Stimulated activated CD4-positive, alpha-beta T cell treated with anti-CD3 and anti-CD28 coated beads, TNF-alpha, amount 100 ng/mL, for 48 hours (primary cell): Measurements from ENCODE around the gene NOS1AP.

Experiments
- DNase-seq, 3 donors: peaks; one replicate each; pipeline ENCODE4 v3.0.0-alpha.2; 2020; ENCODE audit warnings: low read depth in 3 of 3

The NOS1AP gene

GRCh38 chr1:162088281-162088969 lies 18.9 kb downstream of the NOS1AP start:
- DNase-seq = no peak

- no peak for DNase-seq
These were observed 20.3 kb downstream of the NOS1AP start for GRCh38 chr1:162089748-162090147.

GRCh38 chr1:162090378-162090777 lies 20.9 kb downstream of the NOS1AP start:
- no peak for DNase-seq

GRCh38 chr1:162091681-162092524 lies 22.4 kb downstream of the NOS1AP start:
- no peak for DNase-seq

- no peak for DNase-seq
These were observed 23.6 kb downstream of the NOS1AP start for GRCh38 chr1:162093095-162093494.

- no peak for DNase-seq
These were observed 24.8 kb downstream of the NOS1AP start for GRCh38 chr1:162094271-162094670.

GRCh38 chr1:162094723-162095122 lies 25.2 kb downstream of the NOS1AP start:
- no peak for DNase-seq

GRCh38 chr1:162107911-162108310 lies 38.4 kb downstream of the NOS1AP start:
- DNase-seq = no peak

- no peak for DNase-seq
These were observed 38.9 kb downstream of the NOS1AP start for GRCh38 chr1:162108426-162108825.

- DNase-seq = no peak
These were observed 41.4 kb downstream of the NOS1AP start for GRCh38 chr1:162110910-162111309.

- DNase-seq = no peak
These were observed 42.1 kb downstream of the NOS1AP start for GRCh38 chr1:162111572-162111971.

- no peak for DNase-seq
These were observed 43.9 kb downstream of the NOS1AP start for GRCh38 chr1:162113419-162113818.

GRCh38 chr1:162117039-162117774 lies 47.7 kb downstream of the NOS1AP start:
- no peak for DNase-seq

- no peak for DNase-seq
These were observed 48.6 kb downstream of the NOS1AP start for GRCh38 chr1:162118063-162118462.

- DNase-seq = no peak
These were observed 59.3 kb downstream of the NOS1AP start for GRCh38 chr1:162128693-162129356.

GRCh38 chr1:162130308-162130707 lies 60.8 kb downstream of the NOS1AP start:
- no peak for DNase-seq

GRCh38 chr1:162131400-162132321 lies 62.2 kb downstream of the NOS1AP start:
- no peak for DNase-seq

- no peak for DNase-seq
These were observed 64.1 kb downstream of the NOS1AP start for GRCh38 chr1:162133566-162133965.

GRCh38 chr1:162134646-162135045 lies 65.2 kb downstream of the NOS1AP start:
- no peak for DNase-seq

GRCh38 chr1:162135271-162135775 lies 65.8 kb downstream of the NOS1AP start:
- DNase-seq = no peak

GRCh38 chr1:162136760-162137159 lies 67.3 kb downstream of the NOS1AP start:
- DNase-seq = no peak
